Sigmoid colon (tissue), 7 donors: Measurements from ENCODE around the gene IL23R. TPM values are rescaled to one million over a fixed set of nuclear protein-coding genes. Genes with fewer than 3 reads are reported as not detected.

Source experiments
- DNase-seq: peaks from one replicate; pipeline ENCODE4 v3.0.0-alpha.2; 2019
- H3K27ac ChIP-seq, 4 donors: fragments of 200-600 bp; sonication (generic); one replicate each; pipeline ENCODE4 v1.5.1; 2016 to 2019; ENCODE audit warnings: mild to moderate bottlenecking in 1 of 4
- H3K27me3 ChIP-seq, 3 donors: fragments of 200-600 bp; sonication (generic); one replicate each; pipeline ENCODE4 v1.5.1; 2019; ENCODE audit warnings: mild to moderate bottlenecking in 1 of 3
- H3K36me3 ChIP-seq, 4 donors: fragments of 200-600 bp; sonication (generic); one replicate each; pipeline ENCODE4 v1.5.1; 2016 to 2019
- H3K4me1 ChIP-seq, 4 donors: fragments of 200-600 bp; sonication (generic); one replicate each; pipeline ENCODE4 v1.5.1; 2017 to 2019
- H3K4me3 ChIP-seq, 4 donors: fragments of 200-600 bp; sonication (generic); one replicate each; pipeline ENCODE4 v1.5.1; 2017 to 2019; ENCODE audit warnings: mild to moderate bottlenecking in 2 of 4, moderate library complexity in 1 of 4
- H3K9me3 ChIP-seq, 4 donors: fragments of 200-600 bp in 3 of 4; sonication (generic) in 3 of 4; one replicate each; pipeline versions ENCODE4 v1.5.1 to v1.6.1; 2013 to 2019
- EP300 ChIP-seq, 4 donors: sonication (generic); formaldehyde crosslinking; IDR thresholded peaks; one replicate each; pipeline ENCODE4 v1.6.1; 2017; ENCODE audit warnings: antibody characterized with exemption in 4 of 4
- POLR2A ChIP-seq, 2 donors: fragments of 450-650 bp; IDR thresholded peaks; one replicate each; pipeline ENCODE4 v1.6.1; 2016; ENCODE audit warnings: antibody characterized with exemption in 2 of 2, mild to moderate bottlenecking in 2 of 2, moderate library complexity in 2 of 2
- POLR2AphosphoS5 ChIP-seq, 4 donors: sonication (generic); formaldehyde crosslinking; IDR thresholded peaks; one replicate each; pipeline ENCODE4 v1.6.1; 2017; ENCODE audit warnings: antibody characterized with exemption in 4 of 4
- WGBS, 2 donors: extraction: QIAGEN DNeasy Blood & Tissue Kit; methylation state at CpG; one replicate each; pipeline ENCODE4 v1.1.7; 2013; 5-methylcytosine and 5-hydroxymethylcytosine counted together
- intact Hi-C: fragments of 100-400 bp; cut with DNase I; formaldehyde crosslinking; loops from one replicate; pipeline ENCODE4 v1.15.1; 2023
- polyA plus RNA-seq, 3 donors: library from polyadenylated mRNA; stranded (reverse); fragments of 200-250 nt; gene quantifications; one replicate each; pipeline ENCODE4 v1.2.3, GENCODE V29; 2013
- total RNA-seq, 4 donors: library from RNA; depleted of rRNA; stranded (reverse); fragments of >200 nt; gene quantifications; one replicate each; pipeline ENCODE4 v1.1.0, GENCODE V29; 2016
- TF ChIP-seq, protein P1 (sequence below), 4 experiments: fragments of 450-650 bp in 3 of 4; fragments of 200-600 bp in 1 of 4; IDR thresholded peaks; one replicate each; pipeline ENCODE4 v1.5.1; 2016 to 2019; ENCODE audit warnings: antibody characterized with exemption in 4 of 4, mild to moderate bottlenecking in 3 of 4, moderate library complexity in 2 of 4
- donor health status: healthy with polysubstance abuse.
- donor health status: Bipolar disorder and iron deficiency.
- donor health status: healthy.

IL23R gene
- total and polyA plus RNA-seq, 7 donors, result 0.58 to 0.69 (median 0.60) TPM; not detected in 4

DNA sequence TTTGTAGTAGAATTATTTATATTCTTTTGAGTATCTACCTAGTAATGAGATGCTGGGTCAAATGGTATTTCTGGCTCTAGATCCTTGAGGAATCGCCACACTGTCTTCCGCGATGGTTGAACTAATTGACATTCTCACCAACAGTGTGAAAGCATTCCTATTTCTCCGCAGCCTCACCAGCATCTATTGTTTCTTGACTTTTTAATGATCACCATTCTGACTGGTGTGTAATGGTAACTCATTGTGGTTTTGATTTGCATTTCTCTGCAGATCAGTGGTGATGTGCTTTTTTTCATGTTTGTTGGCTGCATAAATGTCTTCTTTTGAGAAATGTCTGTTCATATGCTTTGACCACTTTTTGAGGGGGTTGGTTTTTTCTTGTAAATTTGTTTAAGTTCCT lies 15.3 kb upstream of the IL23R start:
- Histone ChIP-seq H3K27ac (no peak overlapping the region), H3K4me3 (no peak overlapping the region), H3K4me1 (peaks cover 0 to 8% (median 3%) of the 10 kb centered on the region in 4 donors), H3K9me3 (no peaks in the 10 kb centered on the region), H3K27me3 (no peaks in the 10 kb centered on the region), H3K36me3 (no peaks in the 10 kb centered on the region)
- no peak for DNase-seq
- intact Hi-C loops, result no loop called here
- TF ChIP-seq POLR2AphosphoS5 (IDR thresholded peaks at IDR 0.05) (no peak), POLR2A (IDR thresholded peaks at IDR 0.05) (no peak), EP300 (IDR thresholded peaks at IDR 0.05) (no peak)
- TF ChIP-seq, protein P1, sequence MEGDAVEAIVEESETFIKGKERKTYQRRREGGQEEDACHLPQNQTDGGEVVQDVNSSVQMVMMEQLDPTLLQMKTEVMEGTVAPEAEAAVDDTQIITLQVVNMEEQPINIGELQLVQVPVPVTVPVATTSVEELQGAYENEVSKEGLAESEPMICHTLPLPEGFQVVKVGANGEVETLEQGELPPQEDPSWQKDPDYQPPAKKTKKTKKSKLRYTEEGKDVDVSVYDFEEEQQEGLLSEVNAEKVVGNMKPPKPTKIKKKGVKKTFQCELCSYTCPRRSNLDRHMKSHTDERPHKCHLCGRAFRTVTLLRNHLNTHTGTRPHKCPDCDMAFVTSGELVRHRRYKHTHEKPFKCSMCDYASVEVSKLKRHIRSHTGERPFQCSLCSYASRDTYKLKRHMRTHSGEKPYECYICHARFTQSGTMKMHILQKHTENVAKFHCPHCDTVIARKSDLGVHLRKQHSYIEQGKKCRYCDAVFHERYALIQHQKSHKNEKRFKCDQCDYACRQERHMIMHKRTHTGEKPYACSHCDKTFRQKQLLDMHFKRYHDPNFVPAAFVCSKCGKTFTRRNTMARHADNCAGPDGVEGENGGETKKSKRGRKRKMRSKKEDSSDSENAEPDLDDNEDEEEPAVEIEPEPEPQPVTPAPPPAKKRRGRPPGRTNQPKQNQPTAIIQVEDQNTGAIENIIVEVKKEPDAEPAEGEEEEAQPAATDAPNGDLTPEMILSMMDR (IDR thresholded peaks at IDR 0.05), result no peak
- WGBS, 2 donors, result 94 to 95% methylated on average over 4 of the region's 4 CpGs

DNA sequence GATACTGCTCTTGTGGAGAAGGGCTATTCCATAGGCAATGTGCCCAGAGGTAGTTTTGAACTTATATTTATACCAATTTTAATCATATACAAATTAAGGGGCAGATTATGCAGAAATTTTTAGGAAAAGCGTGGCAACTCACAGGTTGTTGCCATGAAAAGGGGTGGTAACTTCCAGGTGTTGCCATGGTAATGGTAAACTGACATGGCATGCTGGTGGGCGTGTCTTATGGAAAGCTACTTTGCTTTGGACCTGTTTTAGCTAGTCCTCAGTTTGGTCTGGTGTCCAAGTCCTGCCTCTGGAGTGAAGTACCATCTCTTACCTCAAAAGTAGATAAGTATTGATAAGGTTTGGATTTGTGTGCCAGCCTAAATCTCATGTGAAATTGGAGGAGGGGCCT lies 7.9 kb upstream of the IL23R start:
- intact Hi-C loops, result no loop called here
- 34 to 77% methylated on average over 2 of the region's 2 CpGs for WGBS, 2 donors
- H3K4me3 ChIP-seq, result no peak overlapping the region

DNA sequence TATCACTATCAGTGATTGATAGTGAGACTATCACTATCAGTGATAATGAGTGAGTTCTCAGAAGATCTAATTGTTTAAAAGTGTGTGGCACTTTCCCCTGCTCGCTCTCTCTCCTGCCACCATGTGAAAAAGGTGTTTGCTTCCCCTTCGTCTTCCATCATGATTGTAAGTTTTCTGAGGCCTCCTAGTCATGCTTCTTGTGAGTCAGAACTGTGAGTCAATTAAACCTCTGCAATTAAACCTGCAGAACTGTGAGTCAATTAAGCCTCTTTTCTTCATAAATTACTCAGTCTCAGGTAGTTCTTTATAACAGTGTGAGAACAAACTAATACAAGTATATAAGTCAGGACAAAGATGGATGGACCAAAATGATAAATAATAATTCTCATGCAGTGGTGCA lies 7.0 kb upstream of the IL23R start:
- Histone ChIP-seq H3K27me3 (no peaks in the 10 kb centered on the region), H3K27ac (no peak overlapping the region), H3K9me3 (no peaks in the 10 kb centered on the region), H3K4me1 (no peaks in the 10 kb centered on the region), H3K36me3 (no peaks in the 10 kb centered on the region), H3K4me3 (no peak overlapping the region)
- DNase-seq, result no peak
- 81 to 91% methylated on average over 2 of the region's 2 CpGs for WGBS, 2 donors
- intact Hi-C loops, result no loop called here
- TF ChIP-seq EP300 (IDR thresholded peaks at IDR 0.05) (no peak), POLR2AphosphoS5 (IDR thresholded peaks at IDR 0.05) (no peak), POLR2A (IDR thresholded peaks at IDR 0.05) (no peak)
- TF ChIP-seq, protein P1 (IDR thresholded peaks at IDR 0.05), result no peak

More for the DNA sequence above, 7.9 kb upstream of the IL23R start:
- no peaks in the 10 kb centered on the region for H3K36me3 ChIP-seq
- no peak for DNase-seq
- no peak for TF ChIP-seq POLR2AphosphoS5 (IDR thresholded peaks at IDR 0.05)
- TF ChIP-seq, protein P1 (IDR thresholded peaks at IDR 0.05), result no peak
- no peak for TF ChIP-seq EP300 (IDR thresholded peaks at IDR 0.05)
- H3K27me3 ChIP-seq, result no peaks in the 10 kb centered on the region
- no peaks in the 10 kb centered on the region for H3K4me1 ChIP-seq
- H3K9me3 ChIP-seq, result no peaks in the 10 kb centered on the region
- H3K27ac ChIP-seq, result no peak overlapping the region

DNA sequence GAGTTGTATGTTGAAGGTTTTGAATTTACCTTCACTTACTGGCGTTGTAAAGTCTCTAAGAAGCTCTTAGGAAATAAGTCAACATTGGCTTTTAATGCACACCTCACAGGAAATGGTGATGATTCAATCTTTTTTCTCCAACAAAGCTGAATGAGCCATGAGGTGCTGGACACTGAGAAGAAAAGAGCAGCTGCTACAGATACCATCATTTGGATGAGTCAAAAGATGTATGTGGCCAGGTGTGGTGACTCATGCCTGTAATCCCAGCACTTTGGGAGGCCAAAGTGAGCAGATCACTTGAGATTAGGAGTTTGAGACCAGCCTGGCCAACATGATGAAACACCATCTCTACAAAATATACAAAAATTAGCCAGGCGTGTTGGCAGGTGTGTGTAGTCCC lies 3.3 kb upstream of the IL23R start:
- intact Hi-C loops, result no loop called here
- Histone ChIP-seq H3K27me3 (no peaks in the 10 kb centered on the region), H3K9me3 (no peaks in the 10 kb centered on the region), H3K4me1 (no peaks in the 10 kb centered on the region), H3K27ac (no peak overlapping the region), H3K36me3 (no peaks in the 10 kb centered on the region), H3K4me3 (no peak overlapping the region)
- TF ChIP-seq POLR2AphosphoS5 (IDR thresholded peaks at IDR 0.05), result no peak
- TF ChIP-seq, protein P1 (IDR thresholded peaks at IDR 0.05), result no peak
- no peak for TF ChIP-seq EP300 (IDR thresholded peaks at IDR 0.05)
- TF ChIP-seq POLR2A (IDR thresholded peaks at IDR 0.05), result no peak
- WGBS, 2 donors, result 76 to 90% methylated on average over 2 of the region's 2 CpGs
- DNase-seq, result no peak

DNA sequence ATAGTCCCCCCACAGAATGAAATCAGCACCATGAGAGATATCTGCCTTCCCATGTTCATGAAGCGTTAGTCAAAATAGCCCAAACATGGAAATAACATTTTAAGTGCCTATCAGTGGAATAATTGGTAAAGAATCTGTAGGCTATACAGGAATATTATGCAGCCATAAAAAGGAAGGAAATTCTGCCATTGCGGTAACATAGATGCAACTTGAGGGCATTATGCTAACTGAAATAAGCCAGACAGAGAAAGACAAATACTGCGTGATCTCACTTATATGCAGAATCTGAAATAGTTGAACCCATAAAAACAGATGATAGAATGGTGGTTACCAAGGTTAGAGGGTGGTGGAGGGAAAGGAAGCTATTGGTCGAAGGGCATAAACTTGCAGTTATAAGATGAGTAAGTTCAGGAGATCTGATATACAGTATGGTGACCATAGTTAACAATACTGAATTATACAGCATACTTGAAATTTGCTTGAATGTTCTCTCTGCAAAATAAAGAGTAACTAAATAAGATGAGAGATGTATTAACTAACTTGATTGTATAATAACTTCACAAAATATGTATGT lies 699 bp upstream of the IL23R start:
- Histone ChIP-seq H3K9me3 (no peaks in the 10 kb centered on the region), H3K36me3 (no peaks in the 10 kb centered on the region), H3K4me3 (no peak overlapping the region), H3K27ac (no peak overlapping the region), H3K27me3 (no peaks in the 10 kb centered on the region), H3K4me1 (no peaks in the 10 kb centered on the region)
- DNase-seq, result no peak
- WGBS, 2 donors, result 93 to 97% methylated on average over 4 of the region's 4 CpGs
- TF ChIP-seq EP300 (IDR thresholded peaks at IDR 0.05) (no peak), POLR2AphosphoS5 (IDR thresholded peaks at IDR 0.05) (no peak), POLR2A (IDR thresholded peaks at IDR 0.05) (no peak)
- TF ChIP-seq, protein P1 (IDR thresholded peaks at IDR 0.05), result no peak
- intact Hi-C loops, result no loop called here
